ENCODE results near the gene COL23A1.

DNA sequence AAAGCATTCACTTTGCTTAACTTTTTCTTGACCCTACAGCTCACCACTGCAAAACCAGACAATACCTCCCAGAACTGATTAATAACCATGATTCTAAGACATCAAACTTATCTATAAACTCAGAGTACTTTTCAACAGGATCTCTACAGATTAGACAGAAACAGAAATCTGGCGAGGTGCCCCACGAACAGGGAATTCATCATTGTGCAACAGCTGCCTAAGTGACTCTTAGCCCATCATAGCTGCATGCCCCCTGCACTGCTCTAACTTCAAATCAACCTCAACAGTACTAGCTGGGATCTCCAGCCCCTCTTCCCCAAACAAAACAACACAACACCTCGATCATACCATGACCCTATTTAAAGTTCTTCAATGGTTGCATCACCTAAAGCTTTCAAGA lies 16.1 kb upstream of the COL23A1 start:
- TF ChIP-seq GATA3 (IDR thresholded peaks at IDR 0.05; ENCODE audit: low read depth, low read length) (no peak), GATA2 (IDR thresholded peaks at IDR 0.05; ENCODE audit: low read depth, low read length) (no peak)

Measured in SH-SY5Y (cell line).